ENCODE data around the gene GLIS1.

- TF ChIP-seq CTCF (conservative IDR thresholded peaks at IDR 0.05) (no peak), EZH2 (IDR thresholded peaks at IDR 0.05; ENCODE audit: low read depth) (no peak)
Observed at GRCh38 chr1:53738205-53739108, 507 bp downstream of the GLIS1 start.

All from PC-9 (cell line).